ENCODE measurements around the gene TAS2R20.
"Not testable (repeated sequence)": the region's sequence is repeated elsewhere in the genome, so short reads cannot be mapped to it uniquely, and the experiment has no call there.

DNA sequence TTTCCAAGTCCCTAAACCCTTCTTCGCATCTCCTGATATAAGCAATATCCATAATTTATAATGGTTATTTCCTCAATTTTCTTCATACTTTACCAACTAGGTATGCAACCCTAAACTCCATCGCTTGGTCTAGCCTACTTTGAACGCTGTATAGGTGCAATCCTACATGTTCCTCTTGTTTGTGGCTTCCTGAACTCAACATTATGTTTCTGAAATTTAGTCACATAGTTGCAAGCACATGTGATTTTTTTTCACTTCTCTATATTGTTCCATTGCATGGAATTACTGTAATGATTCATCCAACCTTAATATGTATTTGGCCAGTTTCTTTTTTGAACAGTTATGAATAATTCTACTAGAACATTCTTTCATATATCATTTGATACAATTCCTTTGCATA is 35.9 kb upstream of the TAS2R20 start:
- not testable (repeated sequence) for TF ChIP-seq POLR2A (IDR thresholded peaks at IDR 0.05; ENCODE audit: low read length); GATA1 (IDR thresholded peaks at IDR 0.05; ENCODE audit: low read depth, low read length)

Measured in erythroblast (primary cell).